HepG2 (cell line): ENCODE measurements around the gene VRK2. TPM values are rescaled to one million over a fixed set of nuclear protein-coding genes. Genes with fewer than 3 reads are reported as not detected.

Experiments
- ATAC-seq: fragments of 200-7000 bp; cut with Tn5 transposase; 3 replicates; pipeline ENCODE4 v1.9.1; 2020; ENCODE audit warnings: mild to moderate bottlenecking, moderate library complexity
- BruUV-seq: library from RNA; stranded (reverse); fragments of 400-500 nt; replicated peaks from 2 replicates; lab custom pipeline; 2021; lab: Mats Ljungman, UMichigan
- CTCF ChIA-PET: fragments of 300-600 bp; formaldehyde crosslinking; extraction: SDS; loops from one replicate; lab custom pipeline; 2021; ENCODE audit warnings: low total read pairs, inconsistent platforms, low intra/inter-chr PET ratio; lab: Yijun Ruan, JAX
- POLR2A ChIA-PET: fragments of 350-600 bp; sonication (Branson Sonifier 250); formaldehyde crosslinking; loops from one replicate; lab custom pipeline; 2020; ENCODE audit warnings: antibody characterized with exemption, inconsistent platforms; lab: Yijun Ruan, JAX
- DNase-seq: peaks from one replicate; pipeline ENCODE4 v3.0.0-alpha.2; 2015; ENCODE audit warnings: low spot score
- FAIRE-seq: peaks from 3 replicates; lab custom pipeline; 2011; peaks lifted over from hg19 to GRCh38; lab: Jason Lieb, UNC
- H2AFZ ChIP-seq: one replicate; pipeline ENCODE4 v1.6.1; 2011; ENCODE audit warnings: low read length, inconsistent platforms
- H3K27ac ChIP-seq: fragments of 300-600 bp; 3 replicates; pipeline ENCODE4 v1.8.0; 2011; ENCODE audit warnings: mixed run types, mild to moderate bottlenecking, mixed read lengths, low read length, inconsistent platforms; ENCODE audit not compliant: insufficient read depth; ENCODE audit errors: extremely low read length
- H3K27me3 ChIP-seq, 2 experiments: fragments of 200-600 bp in 1 of 2; 2 replicates in 1 of 2; 3 replicates in 1 of 2; pipeline versions ENCODE4 v1.6.0 to v1.8.0; 2011; ENCODE audit warnings: low read length in 2 of 2, mild to moderate bottlenecking in 2 of 2, moderate library complexity in 2 of 2, inconsistent platforms in 1 of 2; ENCODE audit not compliant: insufficient read depth in 2 of 2, control insufficient read depth in 1 of 2
- H3K36me3 ChIP-seq, 2 experiments: fragments of 200-600 bp in 1 of 2; replicated peaks in 1 of 2; 2 replicates in 1 of 2; 3 replicates in 1 of 2; pipeline versions ENCODE4 v1.5.1 to v1.8.0; 2011; ENCODE audit warnings: low read length in 2 of 2, inconsistent platforms in 1 of 2; ENCODE audit not compliant: insufficient read depth in 2 of 2, control insufficient read depth in 1 of 2
- H3K4me1 ChIP-seq: 2 replicates; pipeline ENCODE4 v1.5.1; 2012; ENCODE audit warnings: low read length, inconsistent platforms; ENCODE audit not compliant: insufficient read depth
- H3K4me2 ChIP-seq: 2 replicates; pipeline ENCODE4 v1.6.0; 2011; ENCODE audit warnings: low read depth, low read length, inconsistent platforms
- H3K4me3 ChIP-seq, 3 experiments: fragments of 200-600 bp in 1 of 3; sonication (generic), shearing (Covaris generic) in 1 of 3; replicated peaks in 1 of 3; 2 replicates each; pipeline ENCODE4 v1.5.1; 2011 to 2016; ENCODE audit warnings: low read length in 3 of 3, inconsistent platforms in 2 of 3, low read depth in 2 of 3, mild to moderate bottlenecking in 2 of 3, control low read depth in 1 of 3, mixed read lengths in 1 of 3; ENCODE audit not compliant: insufficient read depth in 1 of 3
- H3K79me2 ChIP-seq: one replicate; pipeline ENCODE4 v1.6.1; 2011; ENCODE audit warnings: low read length, inconsistent platforms; ENCODE audit not compliant: insufficient read depth
- H3K9ac ChIP-seq: 2 replicates; pipeline ENCODE4 v1.6.0; 2011; ENCODE audit warnings: mild to moderate bottlenecking, low read depth, low read length, inconsistent platforms; ENCODE audit not compliant: insufficient read depth
- H3K9me3 ChIP-seq: 2 replicates; pipeline ENCODE4 v1.5.1; 2012; ENCODE audit warnings: mild to moderate bottlenecking, low read length
- H4K20me1 ChIP-seq: 2 replicates; pipeline ENCODE4 v1.6.0; 2011; ENCODE audit warnings: inconsistent platforms, mild to moderate bottlenecking, low read length, moderate library complexity; ENCODE audit not compliant: insufficient read depth
- ATAD3A ChIP-seq: sonication (generic); formaldehyde crosslinking; IDR thresholded peaks from 2 replicates; pipeline ENCODE4 v1.4.0; 2020; ENCODE audit warnings: missing genetic modification reagents
- GATAD1 ChIP-seq: IDR thresholded peaks from 2 replicates; pipeline ENCODE4 v1.6.1; 2016; ENCODE audit warnings: missing genetic modification reagents, missing compliant biosample characterization
- SNRNP70 ChIP-seq: fragments of 200-400 bp; formaldehyde crosslinking; IDR thresholded peaks from 2 replicates; pipeline ENCODE4 v1.6.1; 2017; ENCODE audit warnings: mild to moderate bottlenecking, low read depth, low read length, moderate library complexity
- ZMAT5 ChIP-seq: sonication (generic); formaldehyde crosslinking; IDR thresholded peaks from 2 replicates; pipeline ENCODE4 v1.5.0; 2020; ENCODE audit warnings: mild to moderate bottlenecking, low read depth, missing genetic modification reagents, borderline replicate concordance
- ZNF367 ChIP-seq: sonication (generic); formaldehyde crosslinking; IDR thresholded peaks from 2 replicates; pipeline ENCODE4 v1.4.0; 2020; ENCODE audit warnings: missing genetic modification reagents, borderline replicate concordance
- in situ Hi-C: cut with HindIII; loops from 2 replicates; pipeline ENCODE4 v1.10.0; 2017; ENCODE audit warnings: low pct_unique_long_range_greater_than_20kb; ENCODE audit not compliant: extremely low pct_ligation_motif_present
- intact Hi-C: fragments of 100-400 bp; cut with micrococcal nuclease; formaldehyde crosslinking; loops from one replicate; pipeline ENCODE4 v1.10.0; 2022; ENCODE audit not compliant: unreplicated experiment
- polyA plus RNA-seq, 8 experiments: library from polyadenylated mRNA; depleted of rRNA in 3 of 8; stranded (reverse) in 7 of 8; unstranded in 1 of 8; fragments of >200 nt; fragmentation: Illumina TruSeq in 4 of 8; extraction: Trizol in 4 of 8; gene quantifications; 2 replicates each; pipeline versions ENCODE4 v1.2.1 to v1.2.3, GENCODE V29; 2011 to 2016; ENCODE audit warnings: low read depth in 4 of 8, missing spikeins in 1 of 8, mixed read lengths in 1 of 8; ENCODE audit not compliant: insufficient read depth in 1 of 8
- total RNA-seq, 5 experiments: library from RNA; depleted of rRNA; stranded (reverse); fragments of >200 nt; fragmentation: Illumina TruSeq; extraction: Trizol; gene quantifications; 2 replicates each; pipeline ENCODE4 v1.2.3, GENCODE V29; 2016; ENCODE audit warnings: low read depth in 1 of 5
- TF ChIP-seq, protein P1 (sequence below): sonication (generic); formaldehyde crosslinking; IDR thresholded peaks from 2 replicates; pipeline ENCODE4 v1.4.0; 2020; ENCODE audit warnings: missing genetic modification reagents
- TF ChIP-seq, protein P2 (sequence below): sonication (generic); formaldehyde crosslinking; IDR thresholded peaks from 2 replicates; pipeline ENCODE4 v1.4.0; 2020; ENCODE audit warnings: missing genetic modification reagents; ENCODE audit errors: not compliant biosample characterization

VRK2 gene
- total and polyA plus RNA-seq, 2 of the 13 experiments (the other 11 are each of a cell fraction or from before 2014, with no cell fraction given), result 13.3 to 29.1 TPM

- no peaks in the 10 kb centered on the region for H3K9me3 ChIP-seq
- DNase-seq (no peak), FAIRE-seq (no peak), ATAC-seq (no peak)
- ChIA-PET POLR2A (interaction anchor here (1.0 kb wide), 1 partner anchor 61 kb away, joined by 3 read pairs; the partner anchor contains the start of gene VRK2), CTCF (no interaction called here)
- no peak overlapping the region for H2AFZ ChIP-seq
- H4K20me1 ChIP-seq, result no peaks in the 10 kb centered on the region
- intact Hi-C loops (no loop called here), in situ Hi-C loops (no loop called here)
- no peak overlapping the region for H3K27ac ChIP-seq
- no peaks in the 10 kb centered on the region; a peak in 1 of 5 replicates for H3K36me3 ChIP-seq
- H3K9ac ChIP-seq, result no peak overlapping the region
- no peaks in the 10 kb centered on the region for H3K79me2 ChIP-seq
- no peak for TF ChIP-seq ATAD3A (CRISPR knock-in tag)
- TF ChIP-seq, protein P1, sequence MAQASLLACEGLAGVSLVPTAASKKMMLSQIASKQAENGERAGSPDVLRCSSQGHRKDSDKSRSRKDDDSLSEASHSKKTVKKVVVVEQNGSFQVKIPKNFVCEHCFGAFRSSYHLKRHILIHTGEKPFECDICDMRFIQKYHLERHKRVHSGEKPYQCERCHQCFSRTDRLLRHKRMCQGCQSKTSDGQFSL (CRISPR knock-in tag), result no peak
- TF ChIP-seq, protein P2, sequence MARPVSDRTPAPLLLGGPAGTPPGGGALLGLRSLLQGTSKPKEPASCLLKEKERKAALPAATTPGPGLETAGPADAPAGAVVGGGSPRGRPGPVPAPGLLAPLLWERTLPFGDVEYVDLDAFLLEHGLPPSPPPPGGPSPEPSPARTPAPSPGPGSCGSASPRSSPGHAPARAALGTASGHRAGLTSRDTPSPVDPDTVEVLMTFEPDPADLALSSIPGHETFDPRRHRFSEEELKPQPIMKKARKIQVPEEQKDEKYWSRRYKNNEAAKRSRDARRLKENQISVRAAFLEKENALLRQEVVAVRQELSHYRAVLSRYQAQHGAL (CRISPR knock-in tag), result no peak
- TF ChIP-seq GATAD1 (CRISPR knock-in tag), result no peak
- TF ChIP-seq ZNF367, result no peak
- TF ChIP-seq SNRNP70, result no peak
- no peak for TF ChIP-seq ZMAT5 (CRISPR knock-in tag)
- no peaks in the 10 kb centered on the region for H3K27me3 ChIP-seq
- no peak overlapping the region for H3K4me3 ChIP-seq
- no peaks in the 10 kb centered on the region for H3K4me1 ChIP-seq
- no TSS peak for BruUV-seq
- H3K4me2 ChIP-seq, result no peak overlapping the region
These were observed 60.3 kb downstream of the VRK2 start for GRCh38 chr2:58106896-58107295.
